ENCODE results near the gene SGF29. TPM values are rescaled to one million over a fixed set of nuclear protein-coding genes. Genes with fewer than 3 reads are reported as not detected.

The SGF29 gene
- total and polyA plus RNA-seq, 2 of the 4 experiments (the other 2 are of a cell fraction) = 4.3 to 7.7 TPM

GRCh38 chr16:28534542-28535373 lies 19.0 kb upstream of the SGF29 start (continued):
- TF ChIP-seq MAZ (IDR thresholded peaks at IDR 0.05; ENCODE audit: borderline replicate concordance, low read depth, low read length) = no peak

GRCh38 chr16:28537076-28537475 lies 16.6 kb upstream of the SGF29 start:
- Histone ChIP-seq H3K14ac (replicated peaks; ENCODE audit: low read depth, low read length) (peak overlapping the region; percentile 98), H3K23ac (ENCODE audit: low read depth, low read length) (peak overlapping the region; percentile 67; the same call in 1 of the 2 replicates), H3K18ac (ENCODE audit: low read depth, low read length) (no peak overlapping the region), H2BK5ac (ENCODE audit: low read depth, low read length, poor library complexity, severe bottlenecking) (no peak overlapping the region), H4K5ac (ENCODE audit: low read depth, low read length) (no peak overlapping the region; the same call in 1 of the 2 replicates), H3K27me3 (ENCODE audit: control insufficient read depth, insufficient read depth, low read length) (no peaks in the 10 kb centered on the region), H2AK5ac (ENCODE audit: low read depth, low read length) (peak overlapping the region; percentile 66; the same call in 1 of the 2 replicates), H2BK20ac (ENCODE audit: low read depth, low read length) (no peak overlapping the region), H2BK15ac (ENCODE audit: low read depth, low read length) (no peak overlapping the region; the same call in 2 of the 3 replicates), H2AK9ac (replicated peaks; ENCODE audit: low read depth, low read length, poor library complexity) (peak overlapping the region; percentile 61), H2BK120ac (ENCODE audit: low read depth, low read length) (no peak overlapping the region), H3K36me3 (ENCODE audit: control insufficient read depth, insufficient read depth, low read length) (peaks cover 28% of the 10 kb centered on the region), H3K4me3 (ENCODE audit: insufficient read depth, low read depth, low read length) (peak overlapping the region; percentile 49), H3K4me2 (ENCODE audit: low read depth, low read length) (peak overlapping the region; percentile 80), H4K8ac (ENCODE audit: low read depth in 2 of 2, low read length in 2 of 2) (peak overlapping the region in 1 of 2 experiments; percentile 41; a peak in 1 of 4 replicates), H3K27ac (ENCODE audit: insufficient read depth, low read length) (peak overlapping the region; percentile 13; the same call in 1 of the 2 replicates), H3K4ac (ENCODE audit: low read depth, low read length) (peak overlapping the region; percentile 55), H4K20me1 (ENCODE audit: insufficient read depth, low read length) (no peaks in the 10 kb centered on the region; the same call in 1 of the 2 replicates), H2AFZ (replicated peaks; ENCODE audit: low read length, poor library complexity) (peak overlapping the region; percentile 4), H3K9me1 (ENCODE audit: insufficient read depth, low read length) (peaks cover 12% of the 10 kb centered on the region; the same call in 1 of the 2 replicates), H3K79me1 (ENCODE audit: low read depth in 1 of 2, low read length in 2 of 2) (peaks cover 17 to 26% of the 10 kb centered on the region in 2 experiments), H4K91ac (ENCODE audit: insufficient read depth, low read depth, low read length) (peak overlapping the region; percentile 11; the same call in 1 of the 2 replicates), H3K4me1 (ENCODE audit: control insufficient read depth, insufficient read depth, low read length) (peaks cover 9% of the 10 kb centered on the region), H3K56ac (ENCODE audit: extremely low read depth, insufficient read depth, low read length) (no peak overlapping the region; the same call in 1 of the 2 replicates), H3K9me3 (ENCODE audit: control insufficient read depth, insufficient read depth, low read length) (no peaks in the 10 kb centered on the region), H3K9ac (ENCODE audit: low read depth, low read length) (peak overlapping the region; percentile 42)
- ATAC-seq (ENCODE audit: low read depth) (no peak), DNase-seq (no peak)
- CTCF ChIA-PET = no interaction called here
- WGBS, 2 experiments (ENCODE audit: extremely low coverage in 2 of 2, insufficient read length in 1 of 2) = no CpG with 5 or more reads among the region's 6 CpGs
- dilution Hi-C loops (cut with HindIII; ENCODE audit: low sequenced_read_pairs, unreplicated experiment) = no loop called here
- POLR2A ChIA-PET (ENCODE audit: unreplicated experiment) = no interaction called here
- intact Hi-C loops (cut with micrococcal nuclease) = loop anchor here (5.0 kb wide), 2 partner anchors 45 to 80 kb away; partner anchors contain the start of genes APOBR and CLN3
- BruUV-seq (replicated peaks) = no TSS peak
- in situ Hi-C loops (cut with MboI; ENCODE audit: low sequenced_read_pairs) = no loop called here
- TF ChIP-seq MAFK (IDR thresholded peaks at IDR 0.05; ENCODE audit: low read depth, low read length) (no peak), NFE2L2 (IDR thresholded peaks at IDR 0.05; ENCODE audit: low read depth, low read length) (no peak), RCOR1 (IDR thresholded peaks at IDR 0.05; ENCODE audit: insufficient replicate concordance, low read length) (no peak), CTCF (conservative IDR thresholded peaks at IDR 0.05; ENCODE audit: low read depth, low read length) (no peak), POLR2A (IDR thresholded peaks at IDR 0.05; ENCODE audit: low read depth, low read length) (no peak), USF2 (IDR thresholded peaks at IDR 0.05; ENCODE audit: low read depth, low read length) (no peak), ELK1 (IDR thresholded peaks at IDR 0.05; ENCODE audit: borderline replicate concordance, low read depth, low read length) (no peak), RFX5 (IDR thresholded peaks at IDR 0.05; ENCODE audit: low read depth, low read length) (no peak), BHLHE40 (IDR thresholded peaks at IDR 0.05; ENCODE audit: low read depth, low read length) (no peak), MXI1 (IDR thresholded peaks at IDR 0.05; ENCODE audit: borderline replicate concordance, low read depth, low read length) (no peak)

All from IMR-90 (cell line).